Measurements from ENCODE around the gene ERC1.

Gene ERC1

DNA sequence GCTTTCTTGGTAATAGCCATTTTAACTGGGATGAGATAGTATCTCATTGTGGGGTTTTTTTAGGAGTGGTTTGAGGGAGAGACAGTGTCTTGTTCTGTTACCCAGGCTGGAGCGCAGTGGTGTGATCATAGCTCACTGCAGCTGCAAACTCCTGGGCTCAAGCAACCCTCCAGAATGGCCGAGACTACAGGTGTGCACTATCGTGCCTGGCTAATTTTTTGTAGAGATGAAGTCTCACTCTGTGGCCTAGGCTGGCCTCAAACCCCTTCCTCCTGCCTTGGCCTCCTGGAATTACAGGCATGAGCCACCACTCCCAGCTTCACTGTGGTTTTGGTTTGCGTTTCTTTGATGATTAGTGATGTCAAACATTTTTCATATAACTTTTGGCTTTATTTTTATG is 293.6 kb downstream of the ERC1 start:
- POLR2A ChIA-PET = no interaction called here
- Histone ChIP-seq H3K27ac (ENCODE audit: insufficient read depth in 1 of 2, low read depth in 1 of 2, low read length in 2 of 2, poor library complexity in 1 of 2, severe bottlenecking in 2 of 2) (no peak overlapping the region), H3K36me3 (ENCODE audit: control insufficient read depth in 4 of 4, insufficient read depth in 4 of 4, low read length in 3 of 4) (no peaks in the 10 kb centered on the region), H3K4me3 (ENCODE audit: control insufficient read depth in 1 of 7, extremely low read depth in 1 of 7, insufficient read depth in 4 of 7, low read depth in 2 of 7, low read length in 6 of 7) (no peak overlapping the region), H3K4me1 (ENCODE audit: control extremely low read depth in 1 of 4, control insufficient read depth in 4 of 4, insufficient read depth in 4 of 4, low read length in 3 of 4) (peaks cover 0 to 1% (median under 1%) of the 10 kb centered on the region in 4 experiments), H3K9me3 (ENCODE audit: control extremely low read depth in 1 of 5, control insufficient read depth in 4 of 5, insufficient read depth in 2 of 5, low read depth in 1 of 5, low read length in 4 of 5) (no peaks in the 10 kb centered on the region), H3K27me3 (replicated peaks in 2 of 5; ENCODE audit: control insufficient read depth in 4 of 5, insufficient read depth in 5 of 5, low read length in 4 of 5) (no peaks in the 10 kb centered on the region)
- 100% methylated on average over 3 of the region's 4 CpGs for WGBS (ENCODE audit: insufficient coverage)
- CTCF ChIA-PET = interaction anchor here (1.4 kb wide), 1 partner anchor 300 kb away, joined by 3 read pairs; no protein-coding TSS in a partner anchor
- no peak for DNase-seq

DNA sequence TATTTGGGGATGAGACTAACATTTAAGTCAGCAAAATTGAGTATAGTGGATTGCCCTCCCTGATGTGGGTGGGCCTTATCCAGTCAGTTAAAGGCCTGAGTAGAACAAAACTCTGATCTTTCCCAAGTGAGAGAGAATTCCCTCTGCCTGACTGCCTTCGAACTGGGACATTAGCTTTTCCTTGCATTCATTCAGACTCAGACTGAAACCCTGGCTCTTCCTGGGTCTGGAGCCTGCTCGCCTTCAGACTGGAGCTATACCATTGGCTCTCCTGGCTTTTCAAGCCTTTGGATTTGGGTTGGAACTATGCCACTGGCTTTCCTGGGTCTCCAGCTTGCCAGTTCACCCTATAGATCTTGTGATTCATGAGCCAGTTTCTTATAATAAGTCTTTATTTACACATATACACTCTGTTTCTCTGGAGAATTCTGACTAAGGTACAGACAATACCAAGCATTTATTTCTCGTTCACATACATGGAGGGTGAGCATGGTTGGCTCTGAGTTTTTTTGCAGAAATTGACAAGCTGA is 296.5 kb downstream of the ERC1 start:
- peaks cover 0 to 16% (median 4%) of the 10 kb centered on the region in 4 experiments for H3K36me3 ChIP-seq (ENCODE audit: control insufficient read depth in 4 of 4, insufficient read depth in 4 of 4, low read length in 3 of 4)
- DNase-seq = no peak
- no peak overlapping the region for H3K4me3 ChIP-seq (ENCODE audit: control insufficient read depth in 1 of 7, extremely low read depth in 1 of 7, insufficient read depth in 4 of 7, low read depth in 2 of 7, low read length in 6 of 7)
- no peaks in the 10 kb centered on the region for H3K27me3 ChIP-seq (replicated peaks in 2 of 5; ENCODE audit: control insufficient read depth in 4 of 5, insufficient read depth in 5 of 5, low read length in 4 of 5)
- H3K9me3 ChIP-seq (ENCODE audit: control extremely low read depth in 1 of 5, control insufficient read depth in 4 of 5, insufficient read depth in 2 of 5, low read depth in 1 of 5, low read length in 4 of 5) = no peaks in the 10 kb centered on the region
- POLR2A ChIA-PET = no interaction called here
- CTCF ChIA-PET = interaction anchor here (1.3 kb wide), 1 partner anchor 9 kb away, joined by 3 read pairs; no protein-coding TSS in a partner anchor
- WGBS (ENCODE audit: insufficient coverage) = 100% methylated on average over 3 of the region's 3 CpGs
- H3K4me1 ChIP-seq (ENCODE audit: control extremely low read depth in 1 of 4, control insufficient read depth in 4 of 4, insufficient read depth in 4 of 4, low read length in 3 of 4) = peaks cover 0 to 5% (median 4%) of the 10 kb centered on the region in 4 experiments
- H3K27ac ChIP-seq (ENCODE audit: insufficient read depth in 1 of 2, low read depth in 1 of 2, low read length in 2 of 2, poor library complexity in 1 of 2, severe bottlenecking in 2 of 2) = no peak overlapping the region

DNA sequence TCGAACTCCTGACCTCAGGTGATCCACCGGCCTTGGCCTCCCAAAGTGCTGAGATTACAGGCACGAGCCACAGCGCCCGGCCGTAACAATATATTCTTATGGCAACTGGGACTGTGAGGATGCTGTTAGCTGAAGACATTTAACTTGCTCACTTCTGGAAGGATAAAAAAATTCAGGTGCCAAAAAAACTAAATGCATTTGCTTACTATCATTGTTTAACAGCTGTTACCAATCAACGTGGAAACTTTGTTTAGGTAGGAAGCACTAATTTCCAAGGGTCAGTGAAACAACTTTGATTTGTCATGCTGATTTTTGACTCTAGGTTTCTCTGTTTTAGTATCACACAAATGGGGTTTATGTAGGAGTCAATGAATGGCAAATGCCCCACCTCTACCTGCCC is 297.3 kb downstream of the ERC1 start:
- peaks cover 0 to 16% (median 4%) of the 10 kb centered on the region in 4 experiments for H3K36me3 ChIP-seq (ENCODE audit: control insufficient read depth in 4 of 4, insufficient read depth in 4 of 4, low read length in 3 of 4)
- 100% methylated on average over 4 of the region's 7 CpGs for WGBS (ENCODE audit: insufficient coverage)
- no peaks in the 10 kb centered on the region for H3K9me3 ChIP-seq (ENCODE audit: control extremely low read depth in 1 of 5, control insufficient read depth in 4 of 5, insufficient read depth in 2 of 5, low read depth in 1 of 5, low read length in 4 of 5)
- no peak overlapping the region for H3K27ac ChIP-seq (ENCODE audit: insufficient read depth in 1 of 2, low read depth in 1 of 2, low read length in 2 of 2, poor library complexity in 1 of 2, severe bottlenecking in 2 of 2)
- H3K27me3 ChIP-seq (replicated peaks in 2 of 5; ENCODE audit: control insufficient read depth in 4 of 5, insufficient read depth in 5 of 5, low read length in 4 of 5) = no peaks in the 10 kb centered on the region
- H3K4me1 ChIP-seq (ENCODE audit: control extremely low read depth in 1 of 4, control insufficient read depth in 4 of 4, insufficient read depth in 4 of 4, low read length in 3 of 4) = peaks cover 0 to 5% (median 4%) of the 10 kb centered on the region in 4 experiments
- CTCF ChIA-PET = no interaction called here
- no peak for DNase-seq
- POLR2A ChIA-PET = no interaction called here
- H3K4me3 ChIP-seq (ENCODE audit: control insufficient read depth in 1 of 7, extremely low read depth in 1 of 7, insufficient read depth in 4 of 7, low read depth in 2 of 7, low read length in 6 of 7) = no peak overlapping the region

DNA sequence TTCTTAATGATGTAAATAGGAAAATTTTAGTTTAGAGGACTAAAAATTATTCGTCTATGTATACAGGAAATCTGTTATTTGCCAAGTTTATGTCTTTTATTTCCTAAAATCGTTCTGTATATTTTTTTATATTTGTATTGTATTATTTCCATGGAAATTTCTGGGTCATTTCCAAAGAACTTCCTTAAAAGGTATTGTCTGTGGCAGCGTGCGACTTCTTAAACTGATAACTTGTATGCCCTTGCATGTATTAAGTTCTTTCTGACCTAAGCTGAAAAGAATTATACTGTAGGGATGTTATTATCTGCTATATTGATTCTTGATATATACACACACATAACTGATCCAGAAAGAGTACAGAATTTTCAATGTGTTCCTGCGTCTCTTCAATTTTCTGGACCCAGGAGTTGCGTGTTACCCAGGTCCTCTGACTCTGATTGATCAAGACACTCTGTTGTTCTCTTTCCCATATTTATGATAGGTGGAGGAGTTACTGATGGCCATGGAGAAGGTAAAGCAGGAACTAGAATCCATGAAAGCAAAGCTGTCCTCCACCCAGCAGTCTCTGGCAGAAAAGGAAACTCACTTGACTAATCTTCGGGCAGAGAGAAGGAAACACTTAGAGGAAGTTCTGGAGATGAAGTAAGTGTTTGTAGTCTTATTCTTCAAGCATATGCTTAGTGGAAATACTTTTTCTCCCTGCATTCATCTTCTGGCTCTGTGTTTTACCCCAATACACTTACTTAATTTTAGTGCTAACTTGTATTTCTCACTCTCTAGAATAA is 298.5 kb downstream of the ERC1 start:
- ChIA-PET CTCF (no interaction called here), POLR2A (no interaction called here)
- H3K27me3 ChIP-seq (replicated peaks in 2 of 5; ENCODE audit: control insufficient read depth in 4 of 5, insufficient read depth in 5 of 5, low read length in 4 of 5) = no peaks in the 10 kb centered on the region
- H3K4me1 ChIP-seq (ENCODE audit: control extremely low read depth in 1 of 4, control insufficient read depth in 4 of 4, insufficient read depth in 4 of 4, low read length in 3 of 4) = peaks cover 0 to 5% (median 4%) of the 10 kb centered on the region in 4 experiments
- peaks cover 0 to 16% (median 4%) of the 10 kb centered on the region in 4 experiments for H3K36me3 ChIP-seq (ENCODE audit: control insufficient read depth in 4 of 4, insufficient read depth in 4 of 4, low read length in 3 of 4)
- H3K9me3 ChIP-seq (ENCODE audit: control extremely low read depth in 1 of 5, control insufficient read depth in 4 of 5, insufficient read depth in 2 of 5, low read depth in 1 of 5, low read length in 4 of 5) = no peaks in the 10 kb centered on the region
- no peak overlapping the region for H3K27ac ChIP-seq (ENCODE audit: insufficient read depth in 1 of 2, low read depth in 1 of 2, low read length in 2 of 2, poor library complexity in 1 of 2, severe bottlenecking in 2 of 2)
- 100% methylated on average over 2 of the region's 7 CpGs for WGBS (ENCODE audit: insufficient coverage)
- no peak overlapping the region for H3K4me3 ChIP-seq (ENCODE audit: control insufficient read depth in 1 of 7, extremely low read depth in 1 of 7, insufficient read depth in 4 of 7, low read depth in 2 of 7, low read length in 6 of 7)
- DNase-seq = peak in 2 of 3 donors; percentile 38 to 41

DNA sequence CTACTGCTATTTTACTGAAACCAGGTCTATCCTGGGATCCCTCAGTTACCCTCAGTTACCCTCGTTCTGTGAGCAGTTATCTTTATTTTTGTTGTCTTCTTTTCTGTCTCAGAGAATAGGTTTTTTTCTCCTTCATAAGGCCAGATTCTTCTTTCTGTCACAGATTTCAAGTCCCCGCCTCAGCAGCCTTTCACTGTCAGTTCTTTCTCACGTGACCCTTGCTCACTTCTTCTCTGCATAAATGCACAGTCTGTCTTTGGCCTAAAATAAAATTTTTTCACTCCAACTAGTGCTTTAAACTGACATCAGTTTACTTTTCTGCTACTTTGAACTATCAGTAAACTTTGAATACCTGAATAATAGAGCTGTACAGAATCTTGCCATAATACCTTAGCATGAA is 299.7 kb downstream of the ERC1 start:
- Histone ChIP-seq H3K27ac (ENCODE audit: insufficient read depth in 1 of 2, low read depth in 1 of 2, low read length in 2 of 2, poor library complexity in 1 of 2, severe bottlenecking in 2 of 2) (no peak overlapping the region), H3K9me3 (ENCODE audit: control extremely low read depth in 1 of 5, control insufficient read depth in 4 of 5, insufficient read depth in 2 of 5, low read depth in 1 of 5, low read length in 4 of 5) (no peaks in the 10 kb centered on the region), H3K4me1 (ENCODE audit: control extremely low read depth in 1 of 4, control insufficient read depth in 4 of 4, insufficient read depth in 4 of 4, low read length in 3 of 4) (peaks cover 0 to 5% (median 4%) of the 10 kb centered on the region in 4 experiments), H3K36me3 (ENCODE audit: control insufficient read depth in 4 of 4, insufficient read depth in 4 of 4, low read length in 3 of 4) (peaks cover 6 to 26% (median 7%) of the 10 kb centered on the region in 4 experiments), H3K4me3 (ENCODE audit: control insufficient read depth in 1 of 7, extremely low read depth in 1 of 7, insufficient read depth in 4 of 7, low read depth in 2 of 7, low read length in 6 of 7) (no peak overlapping the region), H3K27me3 (replicated peaks in 2 of 5; ENCODE audit: control insufficient read depth in 4 of 5, insufficient read depth in 5 of 5, low read length in 4 of 5) (no peaks in the 10 kb centered on the region)
- ChIA-PET CTCF (no interaction called here), POLR2A (no interaction called here)
- DNase-seq = no peak
- 100% methylated on average over 2 of the region's 3 CpGs for WGBS (ENCODE audit: insufficient coverage)

DNA sequence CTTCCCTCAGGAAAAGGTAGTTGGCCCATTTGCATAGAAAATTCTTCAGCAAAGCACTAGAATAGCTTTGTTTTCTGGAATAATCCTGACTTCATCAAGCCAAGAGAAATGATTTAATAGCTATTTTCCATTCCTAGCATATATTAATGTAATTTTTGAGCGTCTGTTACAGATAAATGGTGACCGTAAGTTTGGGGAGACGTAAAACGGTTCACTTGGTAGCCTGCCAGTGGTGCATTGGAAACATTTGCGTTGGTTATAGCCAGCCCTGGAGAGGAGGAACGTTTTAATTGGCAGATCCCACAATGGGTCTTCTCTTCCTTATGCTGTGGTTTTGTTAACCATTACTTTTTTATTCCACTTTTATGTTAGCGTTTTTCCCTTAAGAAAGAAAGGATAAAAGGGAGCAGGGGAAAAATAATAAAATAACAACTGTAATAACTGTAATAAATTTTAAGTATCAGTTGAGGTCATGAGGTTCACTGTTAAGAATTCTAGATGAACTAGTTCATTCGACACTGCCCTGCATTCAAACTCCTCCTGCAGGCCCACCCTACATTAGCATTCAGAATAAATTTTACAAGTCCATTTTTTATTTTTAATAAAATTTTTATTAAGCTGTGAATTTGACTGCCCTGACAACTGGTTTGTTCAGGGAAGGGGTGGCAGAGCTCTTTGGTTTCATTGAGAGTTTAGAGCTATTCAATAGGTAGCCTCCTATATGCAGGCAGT is 300.7 kb downstream of the ERC1 start:
- POLR2A ChIA-PET = no interaction called here
- no peak overlapping the region for H3K4me3 ChIP-seq (ENCODE audit: control insufficient read depth in 1 of 7, extremely low read depth in 1 of 7, insufficient read depth in 4 of 7, low read depth in 2 of 7, low read length in 6 of 7)
- WGBS (ENCODE audit: insufficient coverage) = no CpG with 5 or more reads among the region's 8 CpGs

DNA sequence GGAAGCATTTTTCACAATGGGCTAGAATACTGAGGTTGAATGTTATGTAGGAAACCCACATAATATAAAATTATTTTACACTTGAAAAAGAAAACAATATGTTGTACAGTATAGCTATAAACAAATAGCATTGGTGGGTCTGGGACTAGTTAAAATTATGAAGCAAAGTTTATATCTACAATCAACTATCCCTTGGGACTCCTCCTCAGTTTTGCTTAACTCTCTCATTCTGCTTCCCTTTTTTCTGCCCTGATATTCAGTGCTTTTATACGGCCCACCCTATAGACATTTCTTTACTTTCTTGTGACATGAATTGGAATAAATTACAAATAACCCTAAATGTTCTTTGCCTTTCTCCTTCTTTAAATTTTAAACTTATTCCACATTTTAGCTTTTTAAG is 302.9 kb downstream of the ERC1 start:
- ChIA-PET CTCF (no interaction called here), POLR2A (no interaction called here)
- Histone ChIP-seq H3K27me3 (replicated peaks in 2 of 5; ENCODE audit: control insufficient read depth in 4 of 5, insufficient read depth in 5 of 5, low read length in 4 of 5) (no peaks in the 10 kb centered on the region), H3K27ac (ENCODE audit: insufficient read depth in 1 of 2, low read depth in 1 of 2, low read length in 2 of 2, poor library complexity in 1 of 2, severe bottlenecking in 2 of 2) (no peak overlapping the region), H3K4me1 (ENCODE audit: control extremely low read depth in 1 of 4, control insufficient read depth in 4 of 4, insufficient read depth in 4 of 4, low read length in 3 of 4) (peaks cover 0 to 5% (median 4%) of the 10 kb centered on the region in 4 experiments), H3K9me3 (ENCODE audit: control extremely low read depth in 1 of 5, control insufficient read depth in 4 of 5, insufficient read depth in 2 of 5, low read depth in 1 of 5, low read length in 4 of 5) (no peaks in the 10 kb centered on the region), H3K36me3 (ENCODE audit: control insufficient read depth in 4 of 4, insufficient read depth in 4 of 4, low read length in 3 of 4) (peaks cover 8 to 31% (median 13%) of the 10 kb centered on the region in 4 experiments), H3K4me3 (ENCODE audit: control insufficient read depth in 1 of 7, extremely low read depth in 1 of 7, insufficient read depth in 4 of 7, low read depth in 2 of 7, low read length in 6 of 7) (no peak overlapping the region)
- DNase-seq = no peak
- WGBS (ENCODE audit: insufficient coverage) = no CpG with 5 or more reads among the region's 1 CpG

More for the DNA sequence above, 300.7 kb downstream of the ERC1 start:
- H3K27me3 ChIP-seq (replicated peaks in 2 of 5; ENCODE audit: control insufficient read depth in 4 of 5, insufficient read depth in 5 of 5, low read length in 4 of 5) = no peaks in the 10 kb centered on the region
- no peak for DNase-seq
- H3K27ac ChIP-seq (ENCODE audit: insufficient read depth in 1 of 2, low read depth in 1 of 2, low read length in 2 of 2, poor library complexity in 1 of 2, severe bottlenecking in 2 of 2) = no peak overlapping the region
- no peaks in the 10 kb centered on the region for H3K9me3 ChIP-seq (ENCODE audit: control extremely low read depth in 1 of 5, control insufficient read depth in 4 of 5, insufficient read depth in 2 of 5, low read depth in 1 of 5, low read length in 4 of 5)
- CTCF ChIA-PET = no interaction called here
- H3K36me3 ChIP-seq (ENCODE audit: control insufficient read depth in 4 of 4, insufficient read depth in 4 of 4, low read length in 3 of 4) = peaks cover 6 to 29% (median 8%) of the 10 kb centered on the region in 4 experiments
- H3K4me1 ChIP-seq (ENCODE audit: control extremely low read depth in 1 of 4, control insufficient read depth in 4 of 4, insufficient read depth in 4 of 4, low read length in 3 of 4) = peaks cover 0 to 5% (median 4%) of the 10 kb centered on the region in 4 experiments

Measured in common myeloid progenitor, CD34-positive (primary cell).